NOMO-1 treated with DMSO at 0.1 percent for 48 hours (cell line): ENCODE data around the gene DUSP23.
A peak's percentile ranks its signal among the peaks of the same experiment; 100 is the strongest.

Experiments
- DNase-seq: peaks from one replicate; lab custom pipeline; 2025; ENCODE audit not compliant: unreplicated experiment; lab: John Stamatoyannopoulos, UW

Gene DUSP23

GRCh38 chr1:159783724-159784123 is 3.0 kb downstream of the DUSP23 start:
- no peak for DNase-seq

- DNase-seq: no peak
Measured at GRCh38 chr1:159786465-159786864, 5.7 kb downstream of the DUSP23 start.

DNA sequence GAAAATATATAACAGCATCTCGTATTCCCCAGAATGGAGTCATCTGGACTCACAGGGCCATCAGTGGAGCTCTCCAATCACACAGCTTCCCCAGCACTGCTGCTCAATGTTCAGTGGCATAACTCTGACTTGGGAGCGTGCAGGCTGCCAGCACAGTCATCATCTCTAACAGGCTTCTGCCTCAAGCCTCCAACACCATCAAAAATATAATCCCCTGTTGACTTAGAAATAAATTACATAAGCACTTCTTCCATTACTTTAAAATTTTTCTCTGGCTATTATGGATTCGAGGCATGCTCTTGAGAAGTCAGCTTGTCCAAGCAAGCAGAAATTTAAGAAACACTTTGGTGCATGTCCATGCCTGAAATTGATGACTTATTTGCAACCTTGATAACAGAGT is 6.2 kb downstream of the DUSP23 start:
- no peak for DNase-seq

- DNase-seq: peak; percentile 5
Measured at GRCh38 chr1:159790237-159790917, 9.6 kb downstream of the DUSP23 start.

GRCh38 chr1:159791031-159791430 is 10.3 kb downstream of the DUSP23 start:
- DNase-seq: no peak

GRCh38 chr1:159791461-159791860 is 10.7 kb downstream of the DUSP23 start:
- no peak for DNase-seq

GRCh38 chr1:159795534-159795933 is 14.8 kb downstream of the DUSP23 start:
- no peak for DNase-seq

DNA sequence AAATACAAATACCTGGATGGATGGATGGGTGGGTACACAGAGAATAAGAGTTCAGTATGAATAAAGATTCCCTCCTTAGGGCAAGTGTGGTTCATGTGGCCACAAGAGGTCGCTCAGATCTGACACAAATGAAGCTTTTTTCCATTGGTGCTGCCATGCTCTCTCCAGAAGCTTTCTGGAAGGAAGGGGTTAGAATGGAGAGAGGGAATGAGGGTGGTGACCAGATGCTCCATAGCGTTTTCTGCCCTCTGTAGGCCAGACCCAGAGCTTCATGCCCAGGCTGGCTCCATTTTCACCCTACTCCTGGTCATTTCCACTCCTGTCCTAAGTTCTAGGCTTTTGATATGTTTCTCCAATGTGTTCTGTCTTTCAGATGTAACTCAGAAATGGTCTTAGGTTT is 18.1 kb downstream of the DUSP23 start:
- peak; percentile 53 for DNase-seq

GRCh38 chr1:159799446-159799985 is 18.8 kb downstream of the DUSP23 start:
- peak; percentile 7 for DNase-seq

DNA sequence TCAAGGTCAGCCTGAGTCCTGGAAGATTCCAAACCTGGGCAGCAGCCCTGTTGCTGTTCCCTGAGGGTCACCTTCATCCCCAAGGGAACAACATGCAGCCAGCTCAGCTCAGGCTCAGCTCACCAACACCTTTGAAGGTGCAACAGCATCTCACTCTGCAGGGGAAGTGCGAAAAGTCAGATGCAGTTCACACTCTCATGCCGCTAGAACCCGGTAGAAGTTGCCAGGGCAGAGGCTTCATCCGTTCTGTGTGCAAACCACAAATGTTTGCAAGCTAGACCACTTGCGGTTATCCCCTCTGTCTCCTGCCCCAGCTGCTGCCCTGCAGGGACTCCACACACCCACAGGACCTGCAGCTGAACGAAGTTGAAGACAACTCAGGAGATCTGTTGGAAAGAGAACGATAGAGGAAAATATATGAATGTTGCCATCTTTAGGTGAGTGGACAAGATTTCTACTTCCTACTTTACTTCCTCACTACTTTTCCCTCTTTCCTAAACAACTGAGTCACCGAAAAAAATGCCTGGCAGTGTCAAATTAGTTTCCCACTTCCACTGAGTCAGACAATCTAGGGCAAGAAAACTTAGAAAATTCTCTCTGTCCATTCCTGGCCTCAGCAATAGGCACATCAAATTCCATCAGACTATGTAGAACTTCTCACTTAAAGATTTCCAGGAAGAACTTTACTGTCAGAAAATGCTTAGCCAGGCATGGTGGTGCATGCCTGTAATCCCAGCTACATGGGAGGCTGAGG is 19.6 kb downstream of the DUSP23 start:
- DNase-seq: peak; percentile 21

DNA sequence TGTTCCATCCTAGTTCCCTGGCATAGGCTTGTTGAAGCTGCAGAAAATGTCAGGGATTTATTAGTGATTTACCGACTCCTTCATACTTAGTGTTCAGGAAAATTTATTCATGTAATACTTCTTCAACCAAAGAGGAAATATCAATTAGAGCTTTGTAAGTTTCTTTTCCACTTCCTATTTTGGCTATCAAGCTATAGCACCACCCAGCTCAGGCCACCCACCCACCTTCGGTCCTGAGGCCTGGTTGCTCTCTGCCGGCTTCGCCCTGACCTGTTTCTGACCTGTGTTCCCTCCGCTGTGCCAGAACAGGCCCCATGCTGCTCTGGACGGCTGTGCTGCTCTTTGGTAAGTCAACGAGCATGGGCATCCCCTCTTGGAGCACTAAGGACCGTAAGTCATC is 21.3 kb downstream of the DUSP23 start, which contains the start of gene FCRL6:
FCRL6 (plus strand) TSS at position 250 of the 400 bp plus-strand sequence; CDS start at position 315, 65 bp downstream.
- DNase-seq: peak; percentile 24

- DNase-seq: peak; percentile 2
Measured at GRCh38 chr1:159803956-159804689, 23.4 kb downstream of the DUSP23 start.

DNA sequence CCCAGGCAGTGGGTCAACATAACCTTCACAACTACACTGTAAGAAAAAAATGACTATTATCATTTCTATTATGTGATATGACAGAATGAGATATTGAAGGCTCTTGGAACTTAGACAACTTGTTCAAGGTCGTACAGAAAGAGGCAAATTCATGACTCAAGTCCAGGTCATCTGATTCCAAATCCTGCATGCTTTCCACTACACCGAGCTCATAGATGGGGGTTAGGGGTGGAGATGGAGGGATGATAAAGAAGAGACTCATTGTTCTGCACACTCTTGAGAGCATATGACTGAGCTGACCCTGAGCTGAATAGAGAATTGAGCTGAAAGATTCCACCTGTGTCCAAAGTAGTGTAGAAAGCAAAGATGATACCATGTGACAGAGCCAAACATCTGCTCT is 24.2 kb downstream of the DUSP23 start:
- DNase-seq: no peak

- DNase-seq: no peak
Measured at GRCh38 chr1:159815926-159816325, 35.2 kb downstream of the DUSP23 start.

GRCh38 chr1:159817276-159818041 is 36.7 kb downstream of the DUSP23 start:
- peak; percentile 14 for DNase-seq

DNA sequence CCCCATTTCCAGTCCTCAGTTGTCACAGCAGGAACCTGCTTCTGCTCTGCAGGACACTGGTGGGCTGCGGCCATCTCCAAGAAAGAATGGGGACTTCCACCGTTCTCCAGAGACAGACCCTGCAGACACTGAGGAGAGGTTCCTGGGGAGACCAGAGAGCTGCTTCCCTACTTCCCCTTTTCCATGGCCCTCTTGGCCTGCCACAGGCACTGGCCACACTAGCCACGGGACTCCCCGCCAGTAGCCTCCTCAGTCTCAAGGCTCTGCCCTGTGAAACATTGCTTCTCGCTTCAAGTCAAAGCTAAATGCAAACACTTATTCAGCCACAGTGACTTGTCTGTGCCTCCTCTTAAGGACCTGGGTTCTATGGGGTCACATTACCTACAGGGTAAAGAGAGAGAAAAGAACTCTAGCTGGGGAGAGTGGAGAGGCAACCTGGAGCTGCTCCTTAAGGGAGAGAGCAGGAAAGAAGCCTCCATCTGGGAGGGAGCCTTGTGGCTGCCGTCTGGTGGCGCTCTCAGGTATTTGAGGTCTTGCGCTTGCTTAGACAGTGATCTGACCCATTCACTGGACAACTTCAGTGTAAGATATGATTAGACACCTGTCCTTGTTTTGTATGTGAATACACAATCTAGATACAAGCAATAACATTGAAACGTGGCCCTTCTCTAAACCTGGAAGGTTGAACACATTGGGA is 40.6 kb downstream of the DUSP23 start:
- no peak for DNase-seq

GRCh38 chr1:159823406-159823805 is 42.6 kb downstream of the DUSP23 start:
- DNase-seq: no peak

DNA sequence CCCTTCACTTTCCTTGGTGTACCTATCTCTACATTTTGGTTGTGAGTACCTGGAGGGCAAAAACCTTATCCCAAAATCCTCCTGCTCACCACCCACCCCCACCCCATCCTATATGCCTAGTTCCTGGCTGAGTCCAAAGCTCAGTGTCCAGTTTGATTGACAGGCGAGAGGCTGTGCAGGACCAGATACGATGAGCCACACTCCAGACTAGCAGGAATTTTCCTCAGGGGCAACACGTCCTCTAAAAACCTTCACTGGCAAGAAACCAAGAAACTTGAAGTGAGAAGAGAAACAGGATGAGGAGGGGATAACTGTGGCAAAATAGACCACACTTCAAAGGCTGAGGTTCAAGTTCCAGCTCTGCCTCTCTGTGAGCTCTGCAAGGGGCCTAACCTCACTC is 44.8 kb downstream of the DUSP23 start:
- no peak for DNase-seq

- DNase-seq: peak; percentile 23
Measured at GRCh38 chr1:159826441-159827101, 45.8 kb downstream of the DUSP23 start, which contains the start of gene SLAMF8. SLAMF8 (plus strand) TSS chr1:159826873; CDS start chr1:159826899, 26 bp downstream.
